Hepatocyte (in vitro differentiated cells): Measurements from ENCODE around the gene UBE2J2. TPM values are rescaled to one million over a fixed set of nuclear protein-coding genes. Genes with fewer than 3 reads are reported as not detected.

Source experiments
- DNase-seq: peaks from one replicate; pipeline ENCODE4 v3.0.0-alpha.2; 2016; ENCODE audit warnings: low spot score
- H2AFZ ChIP-seq: fragments of 200-600 bp; sonication (generic); 2 replicates; pipeline ENCODE4 v1.6.0; 2016; ENCODE audit warnings: antibody characterized with exemption, mild to moderate bottlenecking
- H3K27ac ChIP-seq: fragments of 200-600 bp; sonication (generic); 2 replicates; pipeline ENCODE4 v1.5.1; 2016; ENCODE audit warnings: mild to moderate bottlenecking
- H3K27me3 ChIP-seq: fragments of 200-600 bp; sonication (generic); 2 replicates; pipeline ENCODE4 v1.6.1; 2016
- H3K36me3 ChIP-seq: fragments of 200-600 bp; sonication (generic); replicated peaks from 2 replicates; pipeline ENCODE4 v1.5.1; 2016; ENCODE audit warnings: low read depth; ENCODE audit not compliant: insufficient read depth
- H3K4me1 ChIP-seq: fragments of 200-600 bp; sonication (generic); 2 replicates; pipeline ENCODE4 v1.5.1; 2016; ENCODE audit warnings: mild to moderate bottlenecking, moderate library complexity; ENCODE audit not compliant: insufficient read depth
- H3K4me2 ChIP-seq: fragments of 200-600 bp; sonication (generic); 2 replicates; pipeline ENCODE4 v1.6.0; 2016
- H3K4me3 ChIP-seq: fragments of 200-600 bp; sonication (generic); 2 replicates; pipeline ENCODE4 v1.5.1; 2016; ENCODE audit warnings: mild to moderate bottlenecking
- H3K79me2 ChIP-seq: fragments of 200-600 bp; sonication (generic); 2 replicates; pipeline ENCODE4 v1.6.0; 2017; ENCODE audit warnings: mild to moderate bottlenecking
- H3K9me2 ChIP-seq: fragments of 200-600 bp; sonication (generic); replicated peaks from 2 replicates; pipeline ENCODE4 v1.6.0; 2017; ENCODE audit warnings: mild to moderate bottlenecking; ENCODE audit not compliant: insufficient read depth
- H3K9me3 ChIP-seq: fragments of 200-600 bp; sonication (generic); 2 replicates; pipeline ENCODE4 v1.5.1; 2016; ENCODE audit warnings: low read depth, mild to moderate bottlenecking
- H4K20me1 ChIP-seq: fragments of 200-600 bp; sonication (generic); 2 replicates; pipeline ENCODE4 v1.6.0; 2016; ENCODE audit warnings: mild to moderate bottlenecking; ENCODE audit not compliant: insufficient read depth, poor library complexity, severe bottlenecking
- CTCF ChIP-seq: fragments of 200-600 bp; sonication (generic); IDR thresholded peaks from 2 replicates; pipeline ENCODE4 v1.5.1; 2016; ENCODE audit warnings: antibody characterized with exemption, mild to moderate bottlenecking; ENCODE audit not compliant: poor library complexity
- EZH2 ChIP-seq: fragments of 200-600 bp; sonication (generic); IDR thresholded peaks from 2 replicates; pipeline ENCODE4 v1.6.1; 2016; ENCODE audit warnings: antibody characterized with exemption, mild to moderate bottlenecking, borderline replicate concordance
- EZH2phosphoT487 ChIP-seq: fragments of 200-600 bp; sonication (generic); IDR thresholded peaks from one replicate; pipeline ENCODE4 v1.6.1; 2018; ENCODE audit warnings: antibody characterized with exemption, mild to moderate bottlenecking, low read depth, moderate library complexity; ENCODE audit not compliant: unreplicated experiment, severe bottlenecking
- WGBS: methylation state at CpG from one replicate; pipeline ENCODE4 v1.1.6; 2016; ENCODE audit warnings: low lambda C conversion rate; ENCODE audit errors: missing lambda C conversion rate; 5-methylcytosine and 5-hydroxymethylcytosine counted together
- polyA plus RNA-seq: library from polyadenylated mRNA; unstranded; fragments of >200 nt; fragmentation: Nextera tagmentation; extraction: Ambion mirVana; gene quantifications from 2 replicates; pipeline ENCODE4 v1.2.1, GENCODE V29; 2016
- total RNA-seq: library from RNA; depleted of rRNA; stranded (reverse); fragments of >200 nt; gene quantifications from 2 replicates; pipeline ENCODE4 v1.2.3, GENCODE V29; 2014

The UBE2J2 gene
- total and polyA plus RNA-seq, 2 experiments from 2014 or later: 31.7 to 66.7 TPM

- Histone ChIP-seq H3K27ac (no peak overlapping the region), H3K4me2 (no peak overlapping the region), H3K36me3 (no peaks in the 10 kb centered on the region), H3K4me3 (no peak overlapping the region), H3K79me2 (peaks cover 86% of the 10 kb centered on the region), H2AFZ (no peak overlapping the region), H3K27me3 (no peaks in the 10 kb centered on the region), H3K9me3 (no peaks in the 10 kb centered on the region), H4K20me1 (peaks cover 32% of the 10 kb centered on the region), H3K4me1 (peaks cover 20% of the 10 kb centered on the region), H3K9me2 (no peaks in the 10 kb centered on the region)
- DNase-seq: no peak
- no peak for TF ChIP-seq CTCF
- 99% methylated on average over 7 of the region's 8 CpGs for WGBS
These were observed 47.8 kb upstream of the UBE2J2 start for GRCh38 chr1:1321477-1321876.

- Histone ChIP-seq H3K9me3 (no peaks in the 10 kb centered on the region), H3K4me2 (no peak overlapping the region), H3K27me3 (no peaks in the 10 kb centered on the region), H3K27ac (no peak overlapping the region), H3K79me2 (peaks cover 86% of the 10 kb centered on the region), H2AFZ (no peak overlapping the region), H3K4me3 (no peak overlapping the region), H3K36me3 (no peaks in the 10 kb centered on the region), H3K4me1 (peaks cover 18% of the 10 kb centered on the region), H4K20me1 (peaks cover 27% of the 10 kb centered on the region), H3K9me2 (no peaks in the 10 kb centered on the region)
- TF ChIP-seq CTCF: no peak
- TF ChIP-seq EZH2: no peak
- no peak for TF ChIP-seq EZH2phosphoT487
- DNase-seq: no peak
- WGBS: 93% methylated on average over 19 of the region's 23 CpGs
These were observed 47.2 kb upstream of the UBE2J2 start for GRCh38 chr1:1320666-1321448.

GRCh38 chr1:1319646-1319941 is 45.9 kb upstream of the UBE2J2 start:
- whole genome bisulfite sequencing: 95% methylated on average over 13 of the region's 13 CpGs
- Histone ChIP-seq H3K36me3 (no peaks in the 10 kb centered on the region), H3K4me1 (peaks cover 14% of the 10 kb centered on the region), H3K27me3 (no peaks in the 10 kb centered on the region), H3K9me2 (no peaks in the 10 kb centered on the region), H3K4me3 (no peak overlapping the region), H2AFZ (no peak overlapping the region), H4K20me1 (peaks cover 20% of the 10 kb centered on the region), H3K79me2 (peaks cover 78% of the 10 kb centered on the region), H3K27ac (no peak overlapping the region), H3K9me3 (no peaks in the 10 kb centered on the region), H3K4me2 (no peak overlapping the region)
- TF ChIP-seq EZH2: no peak
- TF ChIP-seq EZH2phosphoT487: no peak
- TF ChIP-seq CTCF: no peak
- no peak for DNase-seq
